GM21360 (cell line): ENCODE results near the gene PODNL1.

ENCODE experiments used
- ATAC-seq: cut with Tn5 transposase; IDR thresholded peaks from one replicate; pipeline ENCODE4 v1.9.1; 2021; ENCODE audit warnings: mild to moderate bottlenecking, moderate library complexity; ENCODE audit not compliant: unreplicated experiment

The PODNL1 gene

GRCh38 chr19:13899912-13900584 is 38.2 kb downstream of the PODNL1 start:
- no peak for ATAC-seq

- no peak for ATAC-seq
Observed at GRCh38 chr19:13899393-13899792, 38.8 kb downstream of the PODNL1 start.

DNA sequence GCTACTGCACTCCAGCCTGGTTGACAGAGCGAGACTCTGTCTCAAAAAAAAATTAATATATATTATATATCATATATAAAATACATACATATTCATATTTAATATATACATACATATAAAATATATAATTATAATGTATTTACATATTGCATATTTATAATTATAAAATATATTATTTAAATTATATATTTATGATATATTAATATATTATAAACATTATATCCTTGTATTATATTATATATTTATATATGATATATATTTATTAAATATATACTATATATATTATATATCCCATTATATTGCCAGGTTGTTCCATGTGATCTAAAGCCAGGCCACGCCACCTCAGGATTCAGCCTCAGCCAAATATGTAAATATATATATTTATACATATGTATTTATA is 42.0 kb downstream of the PODNL1 start:
- ATAC-seq = no peak

DNA sequence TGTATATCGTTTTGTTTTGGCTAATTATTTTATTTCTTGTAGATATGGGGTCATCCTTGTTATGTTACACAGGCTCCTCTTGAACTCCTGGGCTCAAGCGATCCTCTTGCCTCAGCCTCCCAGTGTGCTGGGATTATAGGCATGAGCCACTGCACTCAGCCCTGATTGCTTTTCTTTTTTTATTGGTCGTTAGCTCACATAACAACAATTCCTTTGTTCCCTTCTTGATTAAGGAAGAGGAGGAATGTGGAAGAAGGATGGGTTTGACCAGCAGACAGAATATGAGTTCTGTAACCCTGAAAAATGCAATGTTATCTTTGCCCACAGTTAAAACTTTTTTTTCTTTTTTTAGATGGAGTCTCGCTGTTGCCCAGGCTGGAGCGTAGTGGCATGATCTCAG is 43.7 kb downstream of the PODNL1 start:
- ATAC-seq = no peak

DNA sequence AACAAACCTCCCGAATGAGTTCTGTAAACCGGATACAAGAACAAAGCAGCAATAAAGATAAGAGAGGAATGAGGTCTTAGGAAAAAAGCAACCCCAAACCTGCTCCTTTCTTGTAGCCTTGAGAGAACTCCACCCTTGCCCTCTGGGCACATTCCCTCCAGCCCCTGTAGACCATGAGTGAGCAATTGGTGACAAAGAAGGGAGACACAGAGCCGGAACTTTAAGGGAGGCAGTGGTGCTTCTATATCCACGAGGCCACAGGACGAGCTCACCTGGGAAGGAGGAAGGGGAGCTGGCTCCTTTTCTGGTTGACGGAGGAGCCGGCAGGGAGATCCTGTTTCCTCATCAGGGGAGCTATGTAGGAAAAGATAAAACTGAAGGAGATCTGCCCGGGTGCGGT is 45.3 kb downstream of the PODNL1 start:
- no peak for ATAC-seq

DNA sequence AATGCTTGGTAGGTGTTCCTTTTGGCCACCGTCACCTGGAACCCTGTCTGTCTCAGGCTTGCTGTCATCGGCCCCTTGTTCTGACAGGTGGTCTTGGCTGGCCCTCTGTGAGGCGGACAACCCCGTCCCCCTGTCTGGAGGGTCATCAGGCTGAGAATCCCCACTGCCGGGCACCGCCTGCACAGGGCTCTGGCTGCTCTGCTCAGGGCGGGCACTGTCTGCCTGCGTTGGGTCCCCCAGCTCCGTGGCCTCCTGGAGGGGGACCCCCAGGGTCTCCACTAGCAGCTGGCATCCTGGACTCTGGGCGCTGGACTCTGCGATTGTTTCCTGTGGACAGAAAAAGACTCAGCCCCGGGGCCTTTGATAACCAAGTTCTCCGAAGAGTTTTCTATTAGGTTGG is 48.1 kb downstream of the PODNL1 start:
- ATAC-seq = no peak

DNA sequence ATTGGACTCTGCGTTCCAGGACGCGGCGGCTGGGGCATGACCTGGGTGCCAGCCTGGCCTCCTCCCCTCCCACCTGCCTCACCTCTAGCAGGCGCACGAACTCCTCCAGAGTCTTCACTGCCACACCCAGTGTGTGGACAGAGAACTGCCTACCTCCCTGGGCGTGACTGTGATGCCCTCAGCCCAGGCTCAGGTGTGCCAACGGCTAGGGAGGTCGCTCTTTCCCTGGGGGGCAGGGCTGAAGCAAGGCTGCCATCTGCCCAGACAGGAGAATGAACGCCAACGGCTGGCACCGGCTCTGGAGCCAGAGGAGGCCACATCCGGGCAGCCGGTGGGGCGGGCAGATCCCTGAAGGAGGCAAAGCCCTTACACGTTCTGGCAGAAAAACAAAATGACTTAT is 49.9 kb downstream of the PODNL1 start:
- no peak for ATAC-seq

GRCh38 chr19:13887517-13887916 is 50.7 kb downstream of the PODNL1 start:
- ATAC-seq = no peak

GRCh38 chr19:13887018-13887436 is 51.2 kb downstream of the PODNL1 start:
- no peak for ATAC-seq

DNA sequence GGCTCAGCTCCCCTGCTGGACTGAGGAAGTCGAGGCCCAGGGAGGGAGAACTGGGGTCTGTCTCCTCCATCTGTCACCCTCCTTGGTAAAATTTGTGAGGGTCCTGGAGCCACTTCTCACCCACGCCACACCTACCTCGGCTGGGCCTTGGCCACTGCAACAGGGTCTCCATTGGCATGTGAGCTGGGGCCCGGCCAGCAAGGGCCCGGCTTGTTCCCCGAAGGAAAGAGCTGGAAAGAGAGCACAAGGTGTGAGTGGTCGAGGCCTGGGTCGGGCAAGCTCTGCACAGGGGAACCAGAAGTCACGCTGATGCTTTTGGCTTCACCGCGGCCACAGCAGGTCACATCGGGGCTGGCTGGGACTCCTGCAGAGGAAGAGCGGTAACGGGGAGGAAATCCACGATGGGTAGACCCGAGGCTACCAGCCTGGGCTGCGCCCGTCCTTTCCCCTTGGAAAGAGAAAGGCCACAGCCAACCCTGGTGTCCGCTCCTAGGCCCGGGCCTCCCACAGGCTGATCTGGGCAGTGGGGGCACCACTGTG is 52.3 kb downstream of the PODNL1 start:
- no peak for ATAC-seq

- no peak for ATAC-seq
Observed at GRCh38 chr19:13884726-13885591, 53.3 kb downstream of the PODNL1 start.

DNA sequence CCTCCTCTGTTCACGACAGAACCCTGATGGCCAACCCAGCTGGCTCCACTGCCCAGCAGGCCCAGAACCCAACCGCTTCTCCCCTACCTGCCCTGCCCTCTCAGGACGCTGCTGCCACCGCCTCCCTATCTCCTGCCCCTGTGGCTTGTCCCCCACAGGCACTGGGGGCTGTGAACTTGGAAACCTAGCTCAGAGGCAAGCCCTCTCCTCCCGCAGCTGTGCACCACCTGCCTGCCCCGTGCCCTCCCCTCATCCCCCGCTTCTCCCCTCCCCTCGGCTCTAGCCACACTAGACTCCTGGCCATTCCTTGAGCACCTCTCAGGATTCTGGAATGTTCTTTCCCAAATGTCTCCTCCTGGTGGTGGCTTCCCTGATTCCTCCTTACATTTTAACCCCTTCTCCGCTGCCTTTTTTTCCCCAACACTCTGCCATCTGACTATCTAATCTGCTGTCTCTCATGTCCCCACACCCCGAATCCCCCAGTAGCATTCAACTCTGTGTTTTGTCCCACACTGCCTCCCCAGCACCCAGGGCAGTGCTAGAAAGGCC is 54.6 kb downstream of the PODNL1 start:
- no peak for ATAC-seq

DNA sequence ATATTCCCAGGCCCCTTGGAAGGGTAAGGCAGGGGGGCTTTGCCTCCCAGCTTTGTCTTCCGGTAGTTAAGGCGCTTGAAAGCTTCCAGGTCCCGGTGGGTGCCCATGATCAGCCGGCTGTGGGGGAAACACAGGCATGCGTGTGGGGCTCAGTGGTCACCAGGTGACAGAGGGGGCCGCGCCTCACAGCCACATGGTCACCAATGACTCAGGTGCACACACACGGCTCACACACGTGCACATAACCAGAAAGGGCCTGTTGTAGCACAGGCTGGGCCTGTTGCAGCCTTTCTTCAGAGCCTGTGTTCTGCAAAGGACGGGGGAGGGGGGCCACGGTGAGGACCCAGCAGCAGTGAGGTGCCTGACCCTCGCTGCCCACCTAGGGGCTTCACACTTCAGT is 55.4 kb downstream of the PODNL1 start:
- no peak for ATAC-seq

- no peak for ATAC-seq
Observed at GRCh38 chr19:13882419-13882795, 55.8 kb downstream of the PODNL1 start.

- ATAC-seq = no peak
Observed at GRCh38 chr19:13881692-13882418, 56.4 kb downstream of the PODNL1 start.

DNA sequence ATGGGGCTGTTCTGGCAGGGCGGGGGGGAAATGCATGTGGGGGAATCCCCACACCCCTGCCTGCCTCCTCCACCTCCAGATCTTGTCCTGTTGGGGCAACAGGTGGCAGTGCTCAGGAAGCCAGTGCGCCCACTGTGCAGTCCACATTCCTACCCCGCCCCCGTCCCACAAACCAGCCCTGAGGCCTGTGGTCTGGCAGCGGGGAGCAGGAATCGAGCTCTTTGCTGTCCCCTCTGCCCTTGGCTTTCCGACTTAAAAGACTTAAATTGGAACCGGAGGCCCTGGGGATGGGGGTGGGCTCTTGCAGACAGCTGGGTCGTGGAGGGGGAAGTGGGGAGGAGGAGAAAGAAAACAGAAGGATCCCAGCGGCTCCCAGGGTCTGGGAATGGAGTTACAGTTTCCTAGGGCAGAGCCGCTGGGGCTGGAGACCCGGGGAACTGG is 56.9 kb downstream of the PODNL1 start:
- no peak for ATAC-seq
